Cortex of kidney (tissue), 1 donor: ENCODE measurements around the gene NOVA1.
A peak's percentile ranks its signal among the peaks of the same experiment; 100 is the strongest.
"Not testable (repeated sequence)": the region's sequence is repeated elsewhere in the genome, so short reads cannot be mapped to it uniquely, and the experiment has no call there.

Experiments used
- DNase-seq: peaks from one replicate; lab custom pipeline; 2025; lab: John Stamatoyannopoulos, UW

The NOVA1 gene, protein sequence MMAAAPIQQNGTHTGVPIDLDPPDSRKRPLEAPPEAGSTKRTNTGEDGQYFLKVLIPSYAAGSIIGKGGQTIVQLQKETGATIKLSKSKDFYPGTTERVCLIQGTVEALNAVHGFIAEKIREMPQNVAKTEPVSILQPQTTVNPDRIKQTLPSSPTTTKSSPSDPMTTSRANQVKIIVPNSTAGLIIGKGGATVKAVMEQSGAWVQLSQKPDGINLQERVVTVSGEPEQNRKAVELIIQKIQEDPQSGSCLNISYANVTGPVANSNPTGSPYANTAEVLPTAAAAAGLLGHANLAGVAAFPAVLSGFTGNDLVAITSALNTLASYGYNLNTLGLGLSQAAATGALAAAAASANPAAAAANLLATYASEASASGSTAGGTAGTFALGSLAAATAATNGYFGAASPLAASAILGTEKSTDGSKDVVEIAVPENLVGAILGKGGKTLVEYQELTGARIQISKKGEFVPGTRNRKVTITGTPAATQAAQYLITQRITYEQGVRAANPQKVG

DNA sequence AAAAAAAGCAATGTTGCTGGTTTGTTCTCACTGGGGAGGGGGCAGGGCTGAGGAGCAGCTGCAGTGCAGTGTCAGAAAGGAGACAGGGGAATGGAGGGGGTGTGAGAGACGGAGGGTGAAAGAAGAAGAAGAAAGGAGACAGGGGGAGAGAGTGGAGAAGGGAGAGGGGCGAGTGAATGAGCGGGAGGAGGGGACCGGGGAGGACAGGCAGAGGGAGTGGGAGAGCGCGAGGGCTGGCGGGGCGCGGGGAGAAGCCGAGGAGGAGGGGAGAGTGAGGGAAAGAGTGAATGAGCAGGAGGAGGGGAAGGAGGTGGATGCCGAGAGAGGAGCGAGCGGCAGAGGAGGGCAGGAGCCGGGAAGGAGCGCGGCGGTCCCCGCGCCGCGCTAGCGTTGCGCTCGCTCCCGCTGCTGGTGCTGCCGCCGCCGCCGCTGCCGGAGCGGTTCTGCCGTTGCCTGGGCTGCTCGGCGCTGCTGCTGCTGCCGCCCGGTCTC is at the start of gene NOVA1:
Gene NOVA1, minus strand, starts transcription at position 445 of the 492 bp plus-strand sequence. CDS start 597 bp downstream, outside the sequence.
- no peak for DNase-seq

DNA sequence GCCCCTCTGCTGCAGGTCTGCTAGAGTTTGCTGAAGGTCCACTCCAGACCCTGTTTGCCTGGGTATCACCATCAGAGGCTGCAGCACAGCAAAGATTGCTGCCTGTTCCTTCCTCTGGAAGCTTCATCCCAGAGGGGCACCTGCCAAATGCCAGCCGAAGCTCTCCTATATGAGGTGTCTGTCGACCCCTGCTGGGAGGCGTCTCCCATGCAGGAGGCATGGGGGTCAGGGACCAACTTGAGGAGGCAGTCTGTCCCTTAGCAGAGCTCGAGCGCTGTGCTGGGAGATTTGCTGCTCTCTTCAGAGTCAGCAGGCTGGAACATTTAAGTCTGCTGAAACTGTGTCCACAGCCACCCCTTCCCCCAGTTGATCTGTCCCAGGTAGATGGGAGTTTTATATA is 47.2 kb upstream of the NOVA1 start:
- DNase-seq = not testable (repeated sequence)

DNA sequence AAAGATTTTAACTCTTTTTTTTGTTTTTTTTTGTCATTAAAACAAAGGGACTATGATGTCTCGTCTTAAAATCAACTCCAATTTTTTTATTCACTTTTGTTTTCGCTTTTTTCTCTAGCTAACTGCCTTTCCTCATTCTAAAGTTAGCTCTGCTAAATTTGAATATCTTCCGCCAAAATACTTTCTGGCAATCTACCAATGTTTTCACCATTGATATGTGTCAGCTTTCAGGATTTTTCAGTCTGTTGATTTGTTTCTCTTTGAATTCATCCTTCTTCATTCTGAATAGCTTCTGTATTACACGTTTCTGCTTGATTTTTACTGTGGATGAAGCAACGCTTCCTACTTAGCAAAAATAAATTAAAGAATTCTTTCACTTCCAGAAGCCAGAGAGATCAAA is 38.7 kb upstream of the NOVA1 start:
- no peak for DNase-seq

DNA sequence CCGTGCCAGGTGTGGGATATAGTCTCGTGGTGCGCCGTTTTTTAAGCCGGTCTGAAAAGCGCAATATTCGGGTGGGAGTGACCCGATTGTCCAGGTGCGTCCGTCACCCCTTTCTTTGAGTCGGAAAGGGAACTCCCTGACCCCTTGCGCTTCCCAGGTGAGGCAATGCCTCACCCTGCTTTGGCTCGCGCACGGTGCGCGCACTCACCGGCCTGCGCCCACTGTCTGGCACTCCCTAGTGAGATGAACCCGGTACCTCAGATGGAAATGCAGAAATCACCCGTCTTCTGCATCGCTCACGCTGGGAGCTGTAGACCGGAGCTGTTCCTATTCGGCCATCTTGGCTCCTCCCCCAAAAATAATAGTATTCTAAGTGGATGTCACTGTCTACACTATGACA is 37.1 kb upstream of the NOVA1 start:
- DNase-seq = not testable (repeated sequence)

DNA sequence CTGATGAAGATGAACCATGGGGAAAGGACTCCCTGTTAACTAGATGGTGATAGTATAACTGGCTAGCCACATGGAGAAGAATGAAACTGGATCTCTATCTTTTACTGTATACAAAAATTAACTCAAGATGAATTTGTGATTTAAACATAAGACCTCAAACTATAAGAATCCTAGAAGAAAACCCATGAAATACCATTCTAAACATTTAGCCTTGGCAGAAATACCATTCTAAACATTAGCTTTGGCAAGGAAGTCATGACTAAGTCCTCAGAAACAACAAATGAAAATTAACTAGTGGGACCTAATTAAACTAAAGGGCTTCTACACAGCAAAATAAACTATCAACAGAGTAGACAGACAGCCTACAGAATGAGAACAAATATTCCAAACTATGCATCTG is 28.4 kb upstream of the NOVA1 start:
- DNase-seq = no peak

DNA sequence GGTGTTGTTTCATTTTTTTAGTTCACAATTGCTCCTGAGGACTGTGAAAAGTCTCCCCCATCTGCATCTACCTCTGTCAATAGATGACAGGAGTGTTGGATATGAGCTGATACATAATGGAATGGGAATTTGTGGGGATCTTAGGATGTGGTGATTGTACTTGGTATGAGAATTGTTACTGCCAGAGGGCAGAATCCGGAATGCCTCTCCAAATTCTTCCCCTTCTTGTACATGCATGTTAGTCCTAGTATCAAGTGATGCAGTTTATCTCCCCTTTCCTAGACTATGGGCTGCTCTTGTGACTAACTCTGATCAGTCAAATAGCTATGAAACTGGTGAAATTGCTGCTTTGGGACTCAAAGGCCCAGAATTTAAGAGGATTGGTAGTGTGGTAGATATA is 24.8 kb upstream of the NOVA1 start:
- no peak for DNase-seq

DNA sequence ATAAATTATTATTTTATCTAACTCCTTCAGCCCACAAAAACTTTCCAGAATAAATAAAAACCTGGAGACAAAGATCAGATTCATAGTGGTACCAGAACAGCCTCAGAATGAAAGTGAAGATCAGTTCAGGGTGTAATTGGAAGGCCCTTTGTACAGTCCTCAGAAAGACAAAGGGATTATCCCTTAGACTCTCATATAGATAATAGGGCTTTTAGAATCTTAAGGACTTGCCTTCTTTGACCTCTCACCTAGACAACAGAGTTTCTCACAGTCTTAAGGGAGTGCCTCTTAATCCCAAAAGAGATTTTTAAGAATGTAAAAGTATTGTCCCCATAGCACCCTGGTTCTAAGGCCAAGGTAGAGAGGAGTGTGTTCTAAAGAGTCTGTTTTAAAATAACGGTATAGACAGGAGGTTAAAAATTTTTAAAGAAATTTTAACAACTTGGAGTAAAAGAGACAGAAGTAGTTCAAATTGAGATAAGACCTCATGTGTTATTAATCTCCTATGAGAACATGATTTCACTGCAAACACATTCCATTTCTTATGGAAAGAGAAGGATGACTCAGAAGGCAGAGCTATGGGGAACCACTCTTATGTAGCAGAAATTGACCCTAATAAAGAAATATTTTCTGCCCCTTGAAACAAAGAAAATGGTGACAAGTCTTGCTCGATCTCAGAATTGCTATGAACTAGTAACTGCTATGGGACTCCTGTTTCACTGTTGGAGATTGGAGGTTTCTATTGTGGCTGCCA is 24.2 kb upstream of the NOVA1 start:
- DNase-seq = no peak

DNA sequence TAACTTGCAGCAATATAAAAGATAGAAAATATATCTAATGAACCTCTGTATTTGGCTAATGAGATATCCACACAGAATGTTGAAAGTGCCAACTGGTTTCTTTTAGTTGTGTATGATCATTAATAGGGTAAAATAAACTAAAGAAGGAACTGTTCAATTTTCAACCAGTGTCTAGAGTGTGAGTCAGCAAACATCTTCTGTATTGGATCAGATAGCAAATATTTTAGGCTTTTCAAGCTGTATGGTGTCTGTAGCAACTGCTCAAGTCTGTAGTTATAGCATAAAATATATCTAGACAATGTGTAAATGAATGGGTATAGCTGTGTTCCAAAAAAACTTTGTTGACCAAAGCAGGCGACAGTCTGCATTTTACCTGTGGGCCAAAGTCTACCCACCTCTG is 23.5 kb upstream of the NOVA1 start:
- no peak for DNase-seq

DNA sequence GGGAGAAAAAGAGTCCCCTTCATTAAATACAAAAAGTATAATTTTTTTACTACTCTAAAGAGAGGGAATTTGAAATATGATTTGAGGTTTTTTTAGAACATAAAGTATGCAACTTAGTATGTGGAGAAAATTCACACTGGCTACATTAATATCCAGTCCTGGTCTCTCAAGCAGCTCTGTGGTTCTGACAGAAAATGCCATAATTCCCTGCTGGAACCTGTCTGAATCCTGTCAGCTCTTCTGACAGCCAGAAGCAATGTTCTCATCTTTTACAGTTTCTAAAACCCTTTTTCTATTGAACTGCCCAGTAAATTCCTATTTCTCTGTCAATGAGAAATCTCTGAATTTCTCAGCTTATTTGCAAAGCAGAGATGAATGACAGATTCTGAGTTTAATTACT is 13.4 kb upstream of the NOVA1 start:
- no peak for DNase-seq

DNA sequence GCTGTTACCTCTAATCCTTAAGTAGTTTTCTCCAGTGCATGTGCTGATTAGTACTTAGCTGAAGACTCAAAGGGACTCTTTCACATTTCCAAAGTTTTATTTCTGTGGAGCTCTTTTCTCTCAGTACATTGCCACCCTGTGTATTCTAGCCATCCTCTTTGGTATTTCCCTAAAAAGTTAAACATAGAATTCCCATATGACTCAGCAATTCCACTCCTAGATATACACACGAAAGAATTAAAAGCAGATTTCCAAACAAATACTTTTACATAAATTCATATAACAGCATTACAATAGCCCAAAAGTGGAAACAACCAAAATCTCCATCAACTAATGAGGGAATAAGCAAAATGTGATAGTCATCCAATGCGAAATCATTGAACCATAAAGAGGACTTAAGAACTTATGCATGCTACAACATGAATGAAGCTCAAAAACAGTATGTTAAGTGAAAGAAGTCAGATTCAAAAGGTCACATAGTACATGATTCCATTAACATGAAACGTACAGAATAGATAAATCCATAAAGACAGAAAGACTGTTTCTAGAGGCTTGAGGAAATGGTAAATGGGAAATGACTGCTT is 9.0 kb upstream of the NOVA1 start:
- DNase-seq = no peak

DNA sequence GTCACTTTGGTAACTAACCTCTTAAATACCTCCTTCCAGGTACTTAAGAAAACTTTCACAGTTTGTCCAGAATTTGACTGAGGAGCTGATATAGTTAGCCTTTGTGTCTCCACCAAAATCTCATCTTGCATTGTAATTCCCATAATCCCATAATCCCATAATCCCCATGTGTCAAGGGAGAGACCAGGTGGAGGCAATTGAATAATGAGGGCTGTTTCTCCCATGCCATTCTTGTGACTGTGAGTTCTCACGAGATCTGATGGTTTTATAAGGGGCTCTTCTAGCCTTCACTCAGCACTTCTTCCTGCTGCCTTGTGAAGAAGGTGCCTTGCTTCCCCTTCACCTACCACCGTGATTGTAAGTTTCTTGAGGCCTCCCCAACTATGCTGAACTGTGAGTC is 7.8 kb upstream of the NOVA1 start:
- no peak for DNase-seq

DNA sequence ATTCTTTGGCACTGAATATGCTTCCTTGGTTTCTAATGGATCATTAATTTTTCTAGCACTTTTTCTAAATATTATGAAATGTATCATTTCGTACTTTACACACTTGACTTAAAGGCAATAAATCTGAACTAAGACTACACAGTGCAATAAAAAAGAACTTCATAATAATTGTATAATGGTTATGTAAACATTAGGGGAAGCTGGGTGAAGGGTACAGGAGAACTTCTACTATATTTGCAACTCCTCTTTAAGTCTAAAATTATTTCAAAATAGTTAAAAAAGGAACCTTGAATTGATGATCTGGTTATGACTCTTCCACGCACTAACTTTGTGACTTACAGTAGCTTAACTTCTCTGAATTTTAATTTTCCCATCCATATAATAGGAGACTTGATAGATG is 5.1 kb upstream of the NOVA1 start:
- no peak for DNase-seq

DNA sequence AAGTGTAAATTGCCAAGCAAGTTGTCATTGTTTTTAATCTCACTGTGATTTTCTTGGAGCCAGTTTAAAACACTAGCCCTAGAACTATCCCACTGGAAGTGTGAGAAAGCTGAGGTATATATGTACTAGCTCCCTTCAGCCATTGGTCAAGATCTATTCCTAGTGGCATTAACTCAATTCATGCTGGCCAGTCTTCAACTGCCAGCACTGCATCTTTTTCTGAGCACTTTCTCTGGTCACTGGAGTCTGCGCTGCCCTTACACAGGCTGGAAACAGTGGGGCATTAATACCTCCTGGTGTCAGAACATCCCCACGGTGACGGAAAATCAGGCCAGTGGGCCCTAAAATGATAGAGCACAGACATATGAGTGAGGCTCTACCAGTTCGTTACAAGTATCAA is 4.0 kb upstream of the NOVA1 start:
- no peak for DNase-seq

DNA sequence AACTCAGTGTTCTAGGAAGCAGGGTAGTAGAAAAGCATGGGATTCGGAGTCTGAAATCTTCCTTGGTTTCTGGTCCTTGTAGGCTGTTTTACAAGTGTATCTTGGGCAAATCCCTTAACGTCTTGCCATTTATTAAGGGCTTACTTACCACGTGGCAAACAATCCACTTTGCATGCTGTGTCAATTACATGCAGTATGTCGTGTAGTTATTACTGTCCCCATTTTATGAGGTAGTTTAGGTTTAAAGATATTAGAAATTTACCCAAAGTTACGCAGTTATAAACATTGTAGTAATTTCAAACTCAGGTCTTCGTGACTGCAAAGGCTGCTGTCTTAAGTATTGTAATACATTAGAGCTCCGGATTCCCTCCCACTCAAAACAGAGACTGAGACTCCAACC is 1.5 kb upstream of the NOVA1 start:
- no peak for DNase-seq

DNA sequence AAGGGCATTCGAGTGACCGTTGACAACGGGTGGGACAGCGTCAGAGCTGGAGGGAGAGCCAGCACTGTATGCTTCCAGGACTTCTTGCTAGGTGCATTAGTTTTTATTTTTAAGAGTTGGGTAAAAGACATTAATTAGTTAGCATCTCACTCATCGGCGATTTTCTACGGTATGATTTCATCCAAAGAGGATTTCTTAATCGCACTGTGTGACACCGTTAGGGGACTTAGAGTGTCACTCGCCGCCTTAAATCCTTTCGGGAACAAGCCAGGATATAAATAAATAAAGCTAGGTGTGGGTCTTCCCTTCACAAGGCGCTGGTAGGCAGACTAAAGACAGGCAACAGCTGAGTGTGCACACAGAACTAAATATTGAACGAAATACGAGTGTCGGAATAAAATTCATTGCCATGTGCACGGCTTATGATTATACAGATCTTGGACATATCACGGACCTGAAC is 869 bp upstream of the NOVA1 start:
- DNase-seq = no peak

DNA sequence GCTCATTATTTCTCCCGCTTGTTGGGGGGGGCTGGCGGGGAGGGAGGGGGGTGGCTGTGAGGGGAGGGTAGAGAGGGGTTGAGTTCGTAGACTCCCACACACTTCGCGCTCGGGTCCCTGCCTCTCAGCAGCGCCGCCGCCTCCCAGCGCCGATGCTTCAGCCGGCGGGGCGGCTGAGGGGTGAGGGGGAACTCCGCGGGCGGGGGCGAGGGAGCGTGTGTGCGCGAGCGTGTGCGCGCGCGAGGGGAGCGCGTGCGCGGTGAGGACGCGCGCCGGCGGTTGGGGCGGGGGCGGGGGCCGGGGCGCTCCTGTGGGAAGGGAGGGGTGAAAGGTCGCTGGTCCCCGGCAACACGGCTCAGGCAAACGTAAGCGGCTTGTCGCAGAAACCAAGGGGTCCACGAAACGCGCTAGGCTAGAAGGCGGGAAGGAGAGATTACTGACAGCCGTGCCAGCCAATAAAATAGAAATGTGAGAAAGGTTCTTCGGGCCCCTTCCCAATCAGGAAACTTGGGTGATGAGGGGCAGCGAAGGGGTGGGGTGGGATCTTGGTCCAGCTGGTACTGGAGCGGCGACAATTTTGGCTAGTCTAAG is 343 bp upstream of the NOVA1 start:
- peak; percentile 18 for DNase-seq

DNA sequence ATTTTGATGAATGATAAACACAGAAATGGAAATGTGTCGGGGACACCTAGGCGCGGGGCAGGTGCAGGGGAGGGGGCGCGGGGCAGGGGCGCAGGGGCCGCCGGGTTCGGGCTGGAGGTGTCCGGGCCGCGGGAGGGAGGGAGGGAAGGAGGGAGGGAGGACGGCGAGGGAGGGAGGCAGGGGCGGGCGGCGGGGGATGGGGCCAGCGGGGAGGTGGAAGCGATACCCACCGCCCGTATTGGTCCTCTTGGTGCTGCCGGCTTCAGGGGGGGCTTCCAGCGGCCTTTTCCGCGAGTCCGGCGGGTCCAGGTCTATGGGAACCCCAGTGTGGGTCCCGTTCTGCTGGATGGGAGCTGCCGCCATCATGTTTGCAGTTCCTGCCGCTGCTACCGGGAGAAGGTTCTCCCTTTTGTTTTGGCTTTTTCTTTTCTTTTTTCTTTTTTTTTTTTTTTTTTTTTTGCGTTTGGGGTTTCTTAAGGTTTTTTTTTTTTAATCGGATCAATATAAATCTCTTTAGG is 703 bp downstream of the NOVA1 start:
- peak; percentile 10 for DNase-seq

DNA sequence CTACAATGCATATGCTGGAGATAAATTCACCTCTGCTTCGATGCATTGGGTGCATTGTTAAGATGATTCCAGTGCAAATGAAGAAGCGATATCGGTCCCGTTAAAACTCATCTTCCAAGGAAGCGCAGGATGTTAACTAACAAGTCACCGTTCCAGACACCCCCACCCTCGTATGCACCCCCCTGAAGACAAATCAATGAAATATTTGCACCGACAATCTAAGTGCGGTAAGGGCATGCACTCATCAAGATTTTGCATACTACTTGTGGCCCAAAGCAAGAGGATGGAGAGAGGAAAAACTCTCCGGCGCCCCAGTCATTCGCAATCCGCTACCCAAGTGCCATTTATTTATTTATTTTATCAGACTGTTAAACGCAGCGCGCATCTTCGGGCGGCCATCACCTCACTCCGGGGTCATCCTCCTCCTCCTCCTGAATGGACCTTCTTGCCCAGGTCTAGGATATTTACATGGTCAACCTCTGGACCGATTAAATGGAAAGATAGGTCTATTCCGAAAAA is 1.2 kb downstream of the NOVA1 start:
- DNase-seq = no peak

DNA sequence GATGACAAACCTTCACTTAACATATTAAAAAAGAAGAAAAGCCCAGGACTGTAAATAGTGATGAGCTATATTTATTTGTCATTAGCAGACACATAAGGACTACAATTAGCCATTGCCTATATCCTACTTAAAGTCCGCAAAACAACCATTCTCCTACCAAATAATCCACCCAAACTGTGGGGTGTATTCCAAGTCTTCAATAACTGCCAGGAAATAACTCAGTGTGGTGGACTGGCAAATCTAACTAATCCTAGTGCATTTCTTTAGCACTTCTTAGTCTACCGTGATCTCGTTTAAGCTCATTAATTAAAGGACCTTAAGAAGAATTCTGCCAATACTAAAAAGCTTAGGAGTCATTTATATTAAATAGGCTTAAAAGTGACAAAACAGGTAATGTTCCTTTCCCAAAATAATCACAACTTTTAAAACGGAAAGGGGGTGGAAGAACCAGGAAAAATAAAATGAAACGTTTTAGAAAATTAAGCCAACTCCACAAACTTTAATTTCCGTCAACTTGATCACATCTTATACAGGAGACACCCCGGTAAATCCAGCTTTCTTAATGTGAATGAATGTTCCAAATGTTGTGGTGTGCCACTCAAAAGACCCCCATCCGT is 1.8 kb downstream of the NOVA1 start:
- no peak for DNase-seq

DNA sequence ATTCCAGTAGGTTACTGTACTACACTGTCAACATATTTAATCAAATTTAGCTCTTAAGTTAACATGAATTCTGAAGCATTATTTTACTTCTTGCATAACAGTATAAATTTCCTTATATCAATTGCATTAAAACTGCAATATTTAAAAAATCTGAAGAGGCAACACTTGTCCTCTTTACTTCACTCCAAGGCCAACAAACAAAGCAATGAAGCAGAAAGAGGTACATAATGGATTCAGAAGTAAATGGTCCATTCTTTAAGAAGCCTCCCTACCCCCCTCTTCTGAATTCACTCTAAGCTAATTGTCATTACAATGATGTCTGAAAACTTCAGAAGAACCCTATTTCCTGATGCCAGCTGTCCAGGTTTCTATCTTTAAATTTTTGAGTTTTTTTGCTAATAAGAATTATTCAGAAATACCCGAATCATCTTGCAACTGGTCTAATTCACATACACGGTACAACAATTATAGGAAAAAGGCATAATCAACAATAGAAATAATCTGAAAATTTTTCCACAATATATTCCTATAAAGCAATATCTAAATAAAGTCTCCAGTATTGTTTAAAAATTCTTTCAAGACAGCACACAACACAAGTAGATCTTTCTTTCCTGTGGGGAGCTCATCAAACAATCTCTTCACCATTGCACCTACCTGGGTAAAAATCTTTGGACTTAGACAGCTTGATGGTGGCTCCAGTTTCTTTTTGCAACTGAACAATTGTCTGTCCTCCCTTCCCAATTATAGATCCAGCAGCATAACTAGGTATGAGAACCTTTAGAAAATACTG is 2.9 kb downstream of the NOVA1 start:
- no peak for DNase-seq
